HG02571 (cell line): ENCODE data around the gene STIMATE.

Source experiments
- ATAC-seq: cut with Tn5 transposase; IDR thresholded peaks from one replicate; pipeline ENCODE4 v1.9.1; 2021; ENCODE audit warnings: mild to moderate bottlenecking, moderate library complexity; ENCODE audit not compliant: unreplicated experiment

STIMATE gene

GRCh38 chr3:52824037-52824436, 73.3 kb downstream of the STIMATE start:
- ATAC-seq: no peak

- no peak for ATAC-seq
Observed at GRCh38 chr3:52822363-52822762, 75.0 kb downstream of the STIMATE start.

- no peak for ATAC-seq
Observed at GRCh38 chr3:52820736-52821135, 76.6 kb downstream of the STIMATE start.

- ATAC-seq: no peak
Observed at GRCh38 chr3:52819936-52820335, 77.4 kb downstream of the STIMATE start.

GRCh38 chr3:52817860-52818259, 79.5 kb downstream of the STIMATE start:
- no peak for ATAC-seq

GRCh38 chr3:52817221-52817620, 80.1 kb downstream of the STIMATE start:
- ATAC-seq: no peak

GRCh38 chr3:52816654-52817053, 80.7 kb downstream of the STIMATE start:
- no peak for ATAC-seq

- ATAC-seq: no peak
Observed at GRCh38 chr3:52816199-52816598, 81.1 kb downstream of the STIMATE start.

GRCh38 chr3:52813810-52814209, 83.5 kb downstream of the STIMATE start:
- ATAC-seq: no peak

- no peak for ATAC-seq
Observed at GRCh38 chr3:52811452-52812011, 85.8 kb downstream of the STIMATE start.

- no peak for ATAC-seq
Observed at GRCh38 chr3:52810923-52811322, 86.4 kb downstream of the STIMATE start.

GRCh38 chr3:52809662-52810377, 87.5 kb downstream of the STIMATE start:
- ATAC-seq: no peak

GRCh38 chr3:52809149-52809548, 88.2 kb downstream of the STIMATE start:
- ATAC-seq: no peak

GRCh38 chr3:52805270-52806039, 91.9 kb downstream of the STIMATE start:
- no peak for ATAC-seq

GRCh38 chr3:52801839-52802238, 95.5 kb downstream of the STIMATE start:
- ATAC-seq: no peak

- no peak for ATAC-seq
Observed at GRCh38 chr3:52800079-52800478, 97.3 kb downstream of the STIMATE start.

- ATAC-seq: no peak
Observed at GRCh38 chr3:52798978-52799476, 98.3 kb downstream of the STIMATE start.

- ATAC-seq: no peak
Observed at GRCh38 chr3:52798376-52798977, 98.9 kb downstream of the STIMATE start.

GRCh38 chr3:52796411-52796810, 100.9 kb downstream of the STIMATE start:
- no peak for ATAC-seq

- no peak for ATAC-seq
Observed at GRCh38 chr3:52795298-52795900, 101.9 kb downstream of the STIMATE start.

GRCh38 chr3:52794612-52795099, 102.7 kb downstream of the STIMATE start, which contains the start of gene ITIH3:
TSS of gene ITIH3 (plus strand) at chr3:52794796. CDS start at chr3:52794804, 8 bp downstream.
- no peak for ATAC-seq
